GM12872 (cell line): ENCODE measurements around the gene DYNC2H1.

ENCODE experiments used
- TF ChIP-seq, protein P1 (sequence below): IDR thresholded peaks from 3 replicates; pipeline ENCODE4 v1.5.1; 2011; ENCODE audit warnings: low read depth, mild to moderate bottlenecking, low read length, moderate library complexity; ENCODE audit not compliant: insufficient read depth

Gene DYNC2H1

GRCh38 chr11:103281301-103281700 lies 172.1 kb downstream of the DYNC2H1 start:
- TF ChIP-seq, protein P1, sequence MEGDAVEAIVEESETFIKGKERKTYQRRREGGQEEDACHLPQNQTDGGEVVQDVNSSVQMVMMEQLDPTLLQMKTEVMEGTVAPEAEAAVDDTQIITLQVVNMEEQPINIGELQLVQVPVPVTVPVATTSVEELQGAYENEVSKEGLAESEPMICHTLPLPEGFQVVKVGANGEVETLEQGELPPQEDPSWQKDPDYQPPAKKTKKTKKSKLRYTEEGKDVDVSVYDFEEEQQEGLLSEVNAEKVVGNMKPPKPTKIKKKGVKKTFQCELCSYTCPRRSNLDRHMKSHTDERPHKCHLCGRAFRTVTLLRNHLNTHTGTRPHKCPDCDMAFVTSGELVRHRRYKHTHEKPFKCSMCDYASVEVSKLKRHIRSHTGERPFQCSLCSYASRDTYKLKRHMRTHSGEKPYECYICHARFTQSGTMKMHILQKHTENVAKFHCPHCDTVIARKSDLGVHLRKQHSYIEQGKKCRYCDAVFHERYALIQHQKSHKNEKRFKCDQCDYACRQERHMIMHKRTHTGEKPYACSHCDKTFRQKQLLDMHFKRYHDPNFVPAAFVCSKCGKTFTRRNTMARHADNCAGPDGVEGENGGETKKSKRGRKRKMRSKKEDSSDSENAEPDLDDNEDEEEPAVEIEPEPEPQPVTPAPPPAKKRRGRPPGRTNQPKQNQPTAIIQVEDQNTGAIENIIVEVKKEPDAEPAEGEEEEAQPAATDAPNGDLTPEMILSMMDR = no peak

DNA sequence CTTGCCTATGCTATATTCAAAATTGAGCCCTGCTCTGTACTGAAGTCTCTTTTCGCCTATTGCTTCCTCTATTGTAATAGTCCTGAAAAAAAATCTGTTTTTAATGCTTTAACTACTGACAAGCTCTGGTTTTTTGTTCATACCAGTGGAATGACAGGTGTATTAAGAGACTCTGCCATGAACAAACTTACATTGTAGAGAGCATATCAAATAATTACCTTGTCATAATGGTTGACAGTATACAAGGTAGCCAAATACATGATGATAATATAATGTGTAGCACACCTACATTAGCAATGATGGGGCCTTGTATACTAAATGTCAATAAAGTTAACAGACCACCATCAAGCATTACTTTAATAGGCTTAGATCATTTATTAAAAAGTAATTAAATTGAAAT lies 175.0 kb downstream of the DYNC2H1 start:
- TF ChIP-seq, protein P1 = no peak

- TF ChIP-seq, protein P1 = no peak
Measured at GRCh38 chr11:103294516-103294915, 185.3 kb downstream of the DYNC2H1 start.

DNA sequence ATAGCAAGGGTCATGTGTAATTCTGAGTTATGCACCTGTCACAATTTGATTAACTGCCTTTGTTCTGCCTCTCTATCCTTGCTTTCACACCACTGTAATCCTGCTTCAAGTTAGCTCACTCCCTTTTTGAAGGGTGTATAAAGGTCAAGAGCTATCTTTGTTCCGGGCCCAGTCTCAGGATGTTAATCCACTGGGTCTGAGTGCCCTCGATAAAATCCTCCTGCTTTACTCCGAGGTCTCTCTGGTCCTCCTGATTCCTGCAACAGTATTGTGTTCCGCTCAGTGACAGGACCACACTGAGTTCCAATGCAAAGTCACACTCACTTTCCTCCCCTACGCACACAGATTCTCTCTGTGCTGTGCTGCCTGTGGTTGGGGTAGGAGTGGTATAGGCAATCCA lies 186.5 kb downstream of the DYNC2H1 start:
- TF ChIP-seq, protein P1 = no peak

GRCh38 chr11:103297900-103298299 lies 188.7 kb downstream of the DYNC2H1 start:
- TF ChIP-seq, protein P1 = no peak

DNA sequence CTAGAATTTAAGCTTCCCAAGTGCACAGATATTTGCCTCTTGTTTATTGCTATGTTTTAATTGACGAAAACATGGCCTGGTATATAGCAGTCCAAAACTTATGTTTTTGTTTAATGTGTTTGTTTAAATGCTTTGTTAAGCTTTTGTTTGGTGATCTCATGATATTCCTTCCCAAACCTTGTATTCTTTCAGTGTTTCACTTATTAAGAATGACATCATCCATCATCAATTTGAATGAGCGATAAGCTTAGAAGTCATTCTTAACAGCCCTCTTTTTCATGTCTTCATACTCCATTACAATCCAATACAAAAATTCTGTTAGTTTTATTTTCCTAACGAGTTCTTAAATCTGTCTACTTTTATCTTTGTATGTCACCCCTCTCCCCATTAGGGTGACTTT lies 206.0 kb downstream of the DYNC2H1 start:
- TF ChIP-seq, protein P1 = no peak

GRCh38 chr11:103317118-103317517 lies 207.9 kb downstream of the DYNC2H1 start:
- TF ChIP-seq, protein P1 = no peak

DNA sequence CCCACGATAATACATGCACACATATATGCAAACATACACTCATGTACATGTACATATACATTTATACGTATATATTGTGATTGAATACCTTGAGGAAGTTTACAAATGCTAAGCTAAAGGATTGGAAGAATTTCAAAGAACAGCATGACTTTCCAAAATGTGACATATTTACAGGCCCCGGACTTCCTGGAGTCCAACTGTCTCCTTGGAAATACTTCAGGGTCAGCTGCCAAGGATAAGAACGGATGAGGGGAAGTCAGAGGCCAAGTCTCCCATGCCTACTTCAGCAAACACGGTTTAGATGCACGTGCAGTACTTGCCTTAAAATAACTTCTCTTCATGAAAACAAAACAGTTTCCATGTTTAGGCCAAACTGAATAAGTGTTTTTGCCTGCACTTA lies 213.6 kb downstream of the DYNC2H1 start:
- TF ChIP-seq, protein P1 = no peak
